Nephron progenitor cell (in vitro differentiated cells): Measurements from ENCODE around the gene KCNQ1.

Experiments used
- DNase-seq: peaks from one replicate; pipeline ENCODE4 v3.0.0; 2021
- H3K27ac Mint-ChIP-seq: 2 replicates; pipeline ENCODE4 v1.8.0; 2021; ENCODE audit warnings: mild to moderate bottlenecking, moderate library complexity, mixed read lengths
- H3K27me3 Mint-ChIP-seq: 2 replicates; pipeline ENCODE4 v1.8.0; 2021; ENCODE audit warnings: mild to moderate bottlenecking, low read depth, mixed read lengths; ENCODE audit not compliant: poor library complexity
- H3K36me3 Mint-ChIP-seq: 2 replicates; pipeline ENCODE4 v1.8.0; 2021; ENCODE audit warnings: low read depth, mixed read lengths
- H3K4me1 Mint-ChIP-seq: 2 replicates; pipeline ENCODE4 v1.8.0; 2021; ENCODE audit warnings: mixed read lengths
- H3K4me3 Mint-ChIP-seq: 2 replicates; pipeline ENCODE4 v1.8.0; 2021; ENCODE audit warnings: mild to moderate bottlenecking, moderate library complexity, mixed read lengths
- H3K9me3 Mint-ChIP-seq: 2 replicates; pipeline ENCODE4 v1.8.0; 2021; ENCODE audit warnings: mild to moderate bottlenecking, moderate library complexity, mixed read lengths
- TF ChIP-seq, protein P1 (sequence below): fragments of 200-600 bp; sonication (generic); IDR thresholded peaks from 2 replicates; pipeline ENCODE4 v1.5.0; 2021; ENCODE audit warnings: antibody characterized with exemption

KCNQ1 gene

GRCh38 chr11:2549491-2549875 is 104.7 kb downstream of the KCNQ1 start:
- H3K9me3 Mint-ChIP-seq: peaks cover 31% of the 10 kb centered on the region
- no peak overlapping the region for H3K4me3 Mint-ChIP-seq
- H3K27me3 Mint-ChIP-seq: peaks cover 38% of the 10 kb centered on the region
- peaks cover 16% of the 10 kb centered on the region for H3K36me3 Mint-ChIP-seq
- TF ChIP-seq, protein P1, sequence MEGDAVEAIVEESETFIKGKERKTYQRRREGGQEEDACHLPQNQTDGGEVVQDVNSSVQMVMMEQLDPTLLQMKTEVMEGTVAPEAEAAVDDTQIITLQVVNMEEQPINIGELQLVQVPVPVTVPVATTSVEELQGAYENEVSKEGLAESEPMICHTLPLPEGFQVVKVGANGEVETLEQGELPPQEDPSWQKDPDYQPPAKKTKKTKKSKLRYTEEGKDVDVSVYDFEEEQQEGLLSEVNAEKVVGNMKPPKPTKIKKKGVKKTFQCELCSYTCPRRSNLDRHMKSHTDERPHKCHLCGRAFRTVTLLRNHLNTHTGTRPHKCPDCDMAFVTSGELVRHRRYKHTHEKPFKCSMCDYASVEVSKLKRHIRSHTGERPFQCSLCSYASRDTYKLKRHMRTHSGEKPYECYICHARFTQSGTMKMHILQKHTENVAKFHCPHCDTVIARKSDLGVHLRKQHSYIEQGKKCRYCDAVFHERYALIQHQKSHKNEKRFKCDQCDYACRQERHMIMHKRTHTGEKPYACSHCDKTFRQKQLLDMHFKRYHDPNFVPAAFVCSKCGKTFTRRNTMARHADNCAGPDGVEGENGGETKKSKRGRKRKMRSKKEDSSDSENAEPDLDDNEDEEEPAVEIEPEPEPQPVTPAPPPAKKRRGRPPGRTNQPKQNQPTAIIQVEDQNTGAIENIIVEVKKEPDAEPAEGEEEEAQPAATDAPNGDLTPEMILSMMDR: no peak
- no peak overlapping the region for H3K27ac Mint-ChIP-seq
- peaks cover 18% of the 10 kb centered on the region for H3K4me1 Mint-ChIP-seq
- DNase-seq: no peak

DNA sequence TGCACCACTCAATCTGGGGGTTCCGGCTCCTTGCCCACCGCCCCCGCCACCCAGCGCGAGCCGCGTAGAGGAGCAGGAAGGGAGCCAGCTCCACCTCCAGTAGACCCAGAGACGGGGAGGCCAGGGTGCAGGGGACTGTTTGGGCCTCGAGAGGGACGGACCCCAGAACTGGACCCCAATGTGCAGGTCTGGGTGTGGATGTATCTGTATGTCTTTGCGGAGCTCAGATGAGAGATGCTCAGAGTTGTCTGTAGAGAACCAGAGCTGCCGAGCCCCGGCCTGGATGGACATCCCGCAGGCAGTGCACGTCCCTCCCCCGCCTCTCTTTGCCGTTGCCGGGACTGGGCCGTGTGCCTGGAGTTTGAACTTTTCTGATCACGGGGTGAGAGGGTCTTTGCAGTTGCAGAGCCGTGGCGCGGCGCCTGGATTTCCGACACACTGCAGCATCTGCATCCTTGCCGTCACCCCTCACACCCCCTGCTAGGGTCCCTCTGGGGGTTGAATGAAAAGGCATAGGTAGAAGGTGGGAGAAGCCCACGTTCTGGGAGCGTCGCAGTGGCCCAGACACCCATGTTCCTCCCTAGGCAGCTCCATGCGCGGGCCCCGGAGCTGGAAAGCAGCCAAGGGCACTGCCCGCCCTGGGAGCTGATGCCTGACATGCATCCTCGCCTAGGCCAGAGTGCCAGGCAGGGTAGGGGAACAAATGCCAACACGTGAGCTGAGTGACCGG is 105.2 kb downstream of the KCNQ1 start:
- H3K4me3 Mint-ChIP-seq: no peak overlapping the region
- H3K27me3 Mint-ChIP-seq: peaks cover 37% of the 10 kb centered on the region
- TF ChIP-seq, protein P1: no peak
- peaks cover 23% of the 10 kb centered on the region for H3K4me1 Mint-ChIP-seq
- peaks cover 31% of the 10 kb centered on the region for H3K9me3 Mint-ChIP-seq
- DNase-seq: no peak
- peaks cover 16% of the 10 kb centered on the region for H3K36me3 Mint-ChIP-seq
- no peak overlapping the region for H3K27ac Mint-ChIP-seq

DNA sequence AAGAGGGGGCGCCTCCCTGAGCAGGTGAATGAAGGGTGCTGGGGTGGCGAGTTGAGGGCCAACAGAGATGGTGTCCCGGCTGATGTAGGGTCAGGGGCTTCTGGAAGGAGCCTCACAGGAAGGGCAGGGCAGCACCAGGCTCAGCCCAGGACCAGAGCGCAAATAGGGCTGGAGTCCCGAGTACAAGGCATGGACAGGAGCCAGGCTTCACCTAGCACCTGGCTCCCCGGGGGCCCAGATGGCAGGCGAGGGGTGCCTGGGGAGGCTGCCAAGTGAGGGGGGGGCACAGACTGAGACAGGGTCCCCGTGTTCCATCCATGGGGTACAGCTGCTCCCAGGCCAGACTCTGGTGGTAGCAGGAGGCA is 105.8 kb downstream of the KCNQ1 start:
- DNase-seq: no peak
- Mint-ChIP-seq H3K4me3 (no peak overlapping the region), H3K27me3 (peaks cover 32% of the 10 kb centered on the region), H3K36me3 (peaks cover 16% of the 10 kb centered on the region), H3K9me3 (peaks cover 31% of the 10 kb centered on the region), H3K4me1 (peaks cover 29% of the 10 kb centered on the region), H3K27ac (no peak overlapping the region)
- TF ChIP-seq, protein P1: no peak

- DNase-seq: no peak
- Mint-ChIP-seq H3K4me3 (no peak overlapping the region), H3K27ac (no peak overlapping the region), H3K27me3 (peaks cover 29% of the 10 kb centered on the region), H3K9me3 (peaks cover 31% of the 10 kb centered on the region), H3K36me3 (peaks cover 16% of the 10 kb centered on the region), H3K4me1 (peaks cover 34% of the 10 kb centered on the region)
- TF ChIP-seq, protein P1: no peak
Measured at GRCh38 chr11:2551131-2551530, 106.3 kb downstream of the KCNQ1 start.

- H3K27ac Mint-ChIP-seq: no peak overlapping the region
- peaks cover 25% of the 10 kb centered on the region for H3K36me3 Mint-ChIP-seq
- no peak for DNase-seq
- H3K9me3 Mint-ChIP-seq: peaks cover 41% of the 10 kb centered on the region
- TF ChIP-seq, protein P1: no peak
- H3K4me1 Mint-ChIP-seq: peaks cover 41% of the 10 kb centered on the region
- no peak overlapping the region for H3K4me3 Mint-ChIP-seq
- peaks cover 26% of the 10 kb centered on the region for H3K27me3 Mint-ChIP-seq
Measured at GRCh38 chr11:2552210-2552609, 107.4 kb downstream of the KCNQ1 start.

DNA sequence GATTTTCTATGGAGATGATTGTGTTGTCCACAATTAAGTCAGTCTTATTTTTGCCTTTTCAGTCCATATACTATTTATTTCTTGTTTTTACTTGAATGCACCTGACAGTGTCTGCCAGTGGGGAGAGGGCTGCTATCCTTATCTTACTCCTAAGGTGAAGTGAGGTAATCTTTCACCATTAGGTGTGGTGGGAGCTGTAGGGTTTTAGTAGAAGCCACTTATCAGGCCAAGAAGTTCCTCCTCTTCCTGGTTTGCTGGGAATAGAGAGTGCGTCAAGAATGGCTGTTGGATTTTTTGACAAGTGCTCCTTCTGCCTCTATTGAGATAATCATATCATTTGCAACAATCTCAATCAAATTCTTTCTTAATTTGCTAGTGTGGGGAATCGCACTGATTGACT is 108.4 kb downstream of the KCNQ1 start:
- Mint-ChIP-seq H3K27me3 (peaks cover 17% of the 10 kb centered on the region), H3K9me3 (peaks cover 45% of the 10 kb centered on the region), H3K36me3 (peaks cover 26% of the 10 kb centered on the region), H3K4me1 (peaks cover 35% of the 10 kb centered on the region), H3K27ac (no peak overlapping the region), H3K4me3 (no peak overlapping the region)
- TF ChIP-seq, protein P1: no peak
- DNase-seq: no peak
